ENCODE data around the gene OGDH. TPM values are rescaled to one million over a fixed set of nuclear protein-coding genes. Genes with fewer than 3 reads are reported as not detected.
"Not testable (repeated sequence)": the region's sequence is repeated elsewhere in the genome, so short reads cannot be mapped to it uniquely, and the experiment has no call there.

The OGDH gene
- 100 to 1,000 TPM; 141 to 186 (median 159) TPM for total RNA-seq
- long read RNA-seq, donor 1, full-length matches to known transcripts = 13 of 83 reads
- long read RNA-seq, donor 1, partial matches to known transcripts = 65 of 83 reads
- long read RNA-seq, donor 1, other reads (novel, unspliced or antisense) = 5 of 83 reads
- long read RNA-seq, donor 2, full-length matches to known transcripts = 6 of 19 reads
- long read RNA-seq, donor 2, partial matches to known transcripts = 7 of 19 reads
- long read RNA-seq, donor 2, other reads (novel, unspliced or antisense) = 6 of 19 reads

GRCh38 chr7:44606341-44607140 lies at the start of gene OGDH:
Gene OGDH, plus strand, starts transcription at chr7:44606627. Its CDS starts 17,717 bp downstream, at chr7:44624344.
- no peaks in the 10 kb centered on the region for H3K36me3 ChIP-seq (ENCODE audit: low read depth)
- peak; percentile 96 for ATAC-seq
- no peaks in the 10 kb centered on the region for H3K9me3 ChIP-seq
- TF ChIP-seq CTCF (IDR thresholded peaks at IDR 0.05) = no peak
- DNase-seq = peak; percentile 99 to 100 (median 100)
- intact Hi-C loops (cut with DNase I, micrococcal nuclease) = no loop called here
- H3K4me3 ChIP-seq = peak within 1 kb of the TSS; percentile 75
- peaks cover 12% of the 10 kb centered on the region for H3K4me1 ChIP-seq (ENCODE audit: low read depth)

- no peak for DNase-seq
- no peaks in the 10 kb centered on the region for H3K36me3 ChIP-seq (ENCODE audit: low read depth)
- H3K9me3 ChIP-seq = no peaks in the 10 kb centered on the region
- H3K4me3 ChIP-seq = no peak overlapping the region
- ATAC-seq = no peak
- H3K4me1 ChIP-seq (ENCODE audit: low read depth) = peaks cover 10% of the 10 kb centered on the region
- intact Hi-C loops (cut with DNase I, micrococcal nuclease) = no loop called here
- no peak for TF ChIP-seq CTCF (IDR thresholded peaks at IDR 0.05)
Measured at GRCh38 chr7:44557485-44557884, 48.9 kb upstream of the OGDH start.

GRCh38 chr7:44559485-44559884 lies 46.9 kb upstream of the OGDH start:
- ATAC-seq (no peak), DNase-seq (no peak)

GRCh38 chr7:44561481-44561880 lies 44.9 kb upstream of the OGDH start:
- Histone ChIP-seq H3K36me3 (ENCODE audit: low read depth) (no peaks in the 10 kb centered on the region), H3K4me1 (ENCODE audit: low read depth) (peaks cover 10% of the 10 kb centered on the region), H3K4me3 (no peak overlapping the region), H3K9me3 (no peaks in the 10 kb centered on the region)
- ATAC-seq (no peak), DNase-seq (no peak)
- intact Hi-C loops (cut with DNase I, micrococcal nuclease) = loop anchor here in 1 of 2 donors (10.0 kb wide), 1 partner anchor 317 kb away; no protein-coding TSS in a partner anchor
- TF ChIP-seq CTCF (IDR thresholded peaks at IDR 0.05) = no peak

More at GRCh38 chr7:44559485-44559884, 46.9 kb upstream of the OGDH start:
- Histone ChIP-seq H3K9me3 (no peaks in the 10 kb centered on the region), H3K4me3 (no peak overlapping the region), H3K4me1 (ENCODE audit: low read depth) (peaks cover 10% of the 10 kb centered on the region), H3K36me3 (ENCODE audit: low read depth) (no peaks in the 10 kb centered on the region)
- no peak for TF ChIP-seq CTCF (IDR thresholded peaks at IDR 0.05)
- intact Hi-C loops (cut with DNase I, micrococcal nuclease) = no loop called here

GRCh38 chr7:44561962-44562621 lies 44.3 kb upstream of the OGDH start:
- Histone ChIP-seq H3K4me1 (ENCODE audit: low read depth) (peaks cover 10% of the 10 kb centered on the region), H3K36me3 (ENCODE audit: low read depth) (no peaks in the 10 kb centered on the region), H3K4me3 (no peak overlapping the region), H3K9me3 (no peaks in the 10 kb centered on the region)
- no peak for TF ChIP-seq CTCF (IDR thresholded peaks at IDR 0.05)
- DNase-seq = peak in 2 of 3 donors; percentile 56 to 57
- intact Hi-C loops (cut with DNase I, micrococcal nuclease) = loop anchor here in 1 of 2 donors (10.0 kb wide), 1 partner anchor 317 kb away; no protein-coding TSS in a partner anchor
- ATAC-seq = peak; percentile 82

GRCh38 chr7:44562622-44562962 lies 43.8 kb upstream of the OGDH start:
- H3K9me3 ChIP-seq; H3K4me1 ChIP-seq (ENCODE audit: low read depth); H3K36me3 ChIP-seq (ENCODE audit: low read depth); DNase-seq; H3K4me3 ChIP-seq; ATAC-seq: not testable (repeated sequence)
- intact Hi-C loops (cut with DNase I, micrococcal nuclease) = loop anchor here in 1 of 2 donors (10.0 kb wide), 1 partner anchor 318 kb away; no protein-coding TSS in a partner anchor
